Activated CD8-positive, alpha-beta memory T cell treated with anti-CD3 and anti-CD28 coated beads for 4 hours (primary cell): ENCODE results near the gene COPS2.
"Not testable (repeated sequence)": the region's sequence is repeated elsewhere in the genome, so short reads cannot be mapped to it uniquely, and the experiment has no call there.

Experiments used
- DNase-seq, 2 donors: peaks; one replicate each; pipeline ENCODE4 v3.0.0-alpha.2; 2020; ENCODE audit warnings: low read depth in 2 of 2

COPS2 gene

GRCh38 chr15:49103002-49103401 lies 52.4 kb downstream of the COPS2 start:
- DNase-seq, result no peak

GRCh38 chr15:49101536-49101935 lies 53.9 kb downstream of the COPS2 start:
- no peak for DNase-seq

GRCh38 chr15:49096090-49096750 lies 59.2 kb downstream of the COPS2 start:
- DNase-seq, result no peak

- DNase-seq, result no peak
Measured at GRCh38 chr15:49094923-49095322, 60.5 kb downstream of the COPS2 start.

- no peak for DNase-seq
Measured at GRCh38 chr15:49093252-49094105, 61.9 kb downstream of the COPS2 start.

GRCh38 chr15:49088996-49089395 lies 66.4 kb downstream of the COPS2 start:
- no peak for DNase-seq

GRCh38 chr15:49085696-49086459 lies 69.5 kb downstream of the COPS2 start:
- DNase-seq, result no peak

- no peak for DNase-seq
Measured at GRCh38 chr15:49084285-49084570, 71.2 kb downstream of the COPS2 start.

- DNase-seq, result no peak
Measured at GRCh38 chr15:49083401-49084284, 71.8 kb downstream of the COPS2 start.

- DNase-seq, result no peak
Measured at GRCh38 chr15:49082960-49083359, 72.4 kb downstream of the COPS2 start.

- DNase-seq, result no peak
Measured at GRCh38 chr15:49079340-49080039, 75.9 kb downstream of the COPS2 start.

- DNase-seq, result no peak
Measured at GRCh38 chr15:49075881-49076280, 79.5 kb downstream of the COPS2 start.

GRCh38 chr15:49074589-49075287 lies 80.7 kb downstream of the COPS2 start:
- DNase-seq, result not testable (repeated sequence)
